Metanephros (tissue), 1 donor: ENCODE data around the gene P2RY12. TPM values are rescaled to one million over a fixed set of nuclear protein-coding genes. Genes with fewer than 3 reads are reported as not detected.

Experiments used
- total RNA-seq: library from RNA; depleted of rRNA; stranded (reverse); fragments of >200 nt; gene quantifications from one replicate; pipeline ENCODE4 v1.2.3, GENCODE V29; 2014

P2RY12 gene
- 2.5 TPM for total RNA-seq

GRCh38 chr3:151384741-151385174, at the start of gene P2RY12:
Gene P2RY12, minus strand, starts transcription at chr3:151384753. Its CDS starts 45,908 bp downstream, at chr3:151338845.

GRCh38 chr3:151329363-151329762, 55.2 kb downstream of the P2RY12 start, which contains the start of gene P2RY13:
Gene P2RY13, minus strand, starts transcription at chr3:151329549. Its CDS starts 21 bp downstream, at chr3:151329528.

GRCh38 chr3:151316267-151316991, 68.1 kb downstream of the P2RY12 start, which contains the start of gene GPR87:
Gene GPR87, minus strand, starts transcription at chr3:151316820. Its CDS starts 16,720 bp downstream, at chr3:151300100.

Other genes starting within 250 kb of the P2RY12 start
- gene GPR171, start 181.5 kb downstream of the P2RY12 start, total RNA-seq: 13.7 TPM
- gene P2RY14, start 106.2 kb downstream of the P2RY12 start, total RNA-seq: 1.1 TPM
- gene GPR87, start 67.9 kb downstream of the P2RY12 start, total RNA-seq: 0.12 TPM
- 1.2 TPM for gene P2RY13, start 55.2 kb downstream of the P2RY12 start, total RNA-seq
- 2.5 TPM for gene IGSF10, start 76.3 kb upstream of the P2RY12 start, total RNA-seq